A673 (cell line): ENCODE measurements around the gene KCND3. TPM values are rescaled to one million over a fixed set of nuclear protein-coding genes. Genes with fewer than 3 reads are reported as not detected.
A peak's percentile ranks its signal among the peaks of the same experiment; 100 is the strongest.

Source experiments
- BruUV-seq: library from RNA; stranded (reverse); fragments of 400-500 nt; replicated peaks from 2 replicates; lab custom pipeline; 2021; lab: Mats Ljungman, UMichigan
- CTCF ChIA-PET: fragments of 300-600 bp; sonication (Branson Sonifier 250); formaldehyde crosslinking; loops from one replicate; lab custom pipeline; 2022; ENCODE audit warnings: antibody characterized with exemption; lab: Charles Lee
- POLR2A ChIA-PET: fragments of 300-600 bp; sonication (Branson Sonifier 250); formaldehyde crosslinking; loops from one replicate; lab custom pipeline; 2022; ENCODE audit warnings: antibody characterized with exemption; ENCODE audit not compliant: low non-redundant PET; lab: Charles Lee
- DNase-seq: peaks from one replicate; pipeline ENCODE4 v3.0.0-alpha.2; 2015; ENCODE audit warnings: low spot score
- H3K27ac ChIP-seq: fragments of 200-600 bp; sonication (generic); 2 replicates; pipeline ENCODE4 v1.5.1; 2016; ENCODE audit warnings: mixed run types, low read depth, mild to moderate bottlenecking, mixed read lengths, antibody characterized with exemption, low read length; ENCODE audit not compliant: poor library complexity, severe bottlenecking
- H3K27me3 ChIP-seq: fragments of 200-600 bp; sonication (generic); replicated peaks from 2 replicates; pipeline ENCODE4 v1.6.1; 2017; ENCODE audit warnings: mixed run types, low read depth, mild to moderate bottlenecking, mixed read lengths, antibody characterized with exemption, low read length; ENCODE audit not compliant: insufficient read depth, poor library complexity
- H3K36me3 ChIP-seq: fragments of 200-600 bp; sonication (generic); 2 replicates; pipeline ENCODE4 v1.6.1; 2016; ENCODE audit warnings: mixed run types, mild to moderate bottlenecking, mixed read lengths, antibody characterized with exemption, low read length; ENCODE audit not compliant: insufficient read depth, poor library complexity, severe bottlenecking
- H3K4me1 ChIP-seq: fragments of 200-600 bp; sonication (generic); 2 replicates; pipeline ENCODE4 v1.6.1; 2017; ENCODE audit warnings: mixed run types, mild to moderate bottlenecking, mixed read lengths, antibody characterized with exemption, low read length; ENCODE audit not compliant: insufficient read depth, poor library complexity, severe bottlenecking
- H3K4me3 ChIP-seq: fragments of 200-600 bp; sonication (generic); 2 replicates; pipeline ENCODE4 v1.5.1; 2016; ENCODE audit warnings: low read depth, mixed run types, mild to moderate bottlenecking, mixed read lengths, low read length; ENCODE audit not compliant: poor library complexity, severe bottlenecking
- H3K9me3 ChIP-seq: fragments of 200-600 bp; sonication (generic); 2 replicates; pipeline ENCODE4 v1.6.1; 2016; ENCODE audit warnings: mixed run types, low read depth, mild to moderate bottlenecking, mixed read lengths, antibody characterized with exemption, low read length; ENCODE audit not compliant: poor library complexity, severe bottlenecking
- CTCF ChIP-seq: fragments of 300-800, 200-600 bp; sonication (generic); conservative IDR thresholded peaks from 2 replicates; pipeline ENCODE4 v1.5.1; 2017; ENCODE audit warnings: low read depth, mild to moderate bottlenecking, antibody characterized with exemption, low read length, moderate library complexity, mixed read lengths
- EZH2 ChIP-seq: fragments of 200-600 bp; sonication (generic); IDR thresholded peaks from 2 replicates; pipeline ENCODE4 v1.6.1; 2017; ENCODE audit warnings: borderline replicate concordance, low read depth, mild to moderate bottlenecking, mixed read lengths, antibody characterized with exemption, low read length; ENCODE audit not compliant: poor library complexity, severe bottlenecking
- intact Hi-C: fragments of 100-400 bp; cut with micrococcal nuclease; formaldehyde crosslinking; loops from one replicate; pipeline ENCODE4 v1.10.0; 2022; ENCODE audit not compliant: unreplicated experiment
- total RNA-seq: library from RNA; stranded (reverse); gene quantifications from 2 replicates; pipeline ENCODE4 v1.2.3, GENCODE V29; 2021

The KCND3 gene
- total RNA-seq, 1 experiment from 2014 or later = not detected

- BruUV-seq = no TSS peak
- intact Hi-C loops = no loop called here
- ChIA-PET CTCF (no interaction called here), POLR2A (no interaction called here)
- Histone ChIP-seq H3K27ac (no peak overlapping the region), H3K4me3 (no peak overlapping the region), H3K9me3 (no peaks in the 10 kb centered on the region), H3K4me1 (no peaks in the 10 kb centered on the region), H3K36me3 (peaks cover 83% of the 10 kb centered on the region), H3K27me3 (no peaks in the 10 kb centered on the region)
- no peak for TF ChIP-seq CTCF
- no peak for TF ChIP-seq EZH2
- no peak for DNase-seq
Observed at GRCh38 chr1:111761717-111762116, 227.8 kb downstream of the KCND3 start.

- ChIA-PET POLR2A (no interaction called here), CTCF (no interaction called here)
- TF ChIP-seq EZH2 (no peak), CTCF (0 out of 2 replicates have a peak, but pooled peaks have one; percentile 21)
- Histone ChIP-seq H3K9me3 (no peaks in the 10 kb centered on the region), H3K27ac (no peak overlapping the region), H3K36me3 (peaks cover 49% of the 10 kb centered on the region), H3K27me3 (no peaks in the 10 kb centered on the region), H3K4me1 (peaks cover 7% of the 10 kb centered on the region), H3K4me3 (no peak overlapping the region)
- intact Hi-C loops = loop anchor here (5.0 kb wide), 1 partner anchor 311 kb away; the partner anchor contains the start of genes ATP5PB and WDR77
- no TSS peak for BruUV-seq
- DNase-seq = peak; percentile 12
Observed at GRCh38 chr1:111758373-111758772, 231.1 kb downstream of the KCND3 start.

- DNase-seq = peak; percentile 7
- H3K27ac ChIP-seq = peak overlapping the region; percentile 95
- H3K36me3 ChIP-seq = peaks cover 28% of the 10 kb centered on the region
- peak overlapping the region; percentile 92 for H3K4me3 ChIP-seq
- intact Hi-C loops = loop anchor here (5.0 kb wide), 1 partner anchor 309 kb away; the partner anchor contains the start of genes ATP5PB and WDR77
- no peaks in the 10 kb centered on the region for H3K27me3 ChIP-seq
- TF ChIP-seq CTCF (no peak), EZH2 (no peak)
- POLR2A ChIA-PET = no interaction called here
- no TSS peak for BruUV-seq
- H3K4me1 ChIP-seq = peaks cover 7% of the 10 kb centered on the region
- no peaks in the 10 kb centered on the region for H3K9me3 ChIP-seq
- CTCF ChIA-PET = no interaction called here
Observed at GRCh38 chr1:111756124-111756513, 233.3 kb downstream of the KCND3 start.
